Measurements from ENCODE around the gene TRIM63.

TRIM63 gene

GRCh38 chr1:26016258-26016952 lies 51.0 kb downstream of the TRIM63 start:
- DNase-seq (ENCODE audit: low spot score): no peak

GRCh38 chr1:26015358-26015757 lies 52.1 kb downstream of the TRIM63 start:
- no peak for DNase-seq (ENCODE audit: low spot score)

GRCh38 chr1:26014179-26014578 lies 53.3 kb downstream of the TRIM63 start:
- no peak for DNase-seq (ENCODE audit: low spot score)

GRCh38 chr1:26012864-26013263 lies 54.6 kb downstream of the TRIM63 start:
- DNase-seq (ENCODE audit: low spot score): no peak

GRCh38 chr1:26010825-26011224 lies 56.6 kb downstream of the TRIM63 start:
- DNase-seq (ENCODE audit: low spot score): no peak

- no peak for DNase-seq (ENCODE audit: low spot score)
Observed at GRCh38 chr1:26009796-26010447, 57.5 kb downstream of the TRIM63 start.

- no peak for DNase-seq (ENCODE audit: low spot score)
Observed at GRCh38 chr1:26006710-26007109, 60.7 kb downstream of the TRIM63 start.

GRCh38 chr1:26005434-26006105 lies 61.9 kb downstream of the TRIM63 start:
- DNase-seq (ENCODE audit: low spot score): no peak

- no peak for DNase-seq (ENCODE audit: low spot score)
Observed at GRCh38 chr1:26003756-26004155, 63.7 kb downstream of the TRIM63 start.

GRCh38 chr1:26003262-26003661 lies 64.2 kb downstream of the TRIM63 start:
- DNase-seq (ENCODE audit: low spot score): no peak

Measured in kidney capillary endothelial cell (primary cell).